ENCODE measurements around the gene SCN4B. TPM values are rescaled to one million over a fixed set of nuclear protein-coding genes. Genes with fewer than 3 reads are reported as not detected.

SCN4B gene
- polyA plus RNA-seq, 1 donor (not counting 4 experiments of a cell fraction or from before 2014, with no cell fraction given), result 7.7 TPM

DNA sequence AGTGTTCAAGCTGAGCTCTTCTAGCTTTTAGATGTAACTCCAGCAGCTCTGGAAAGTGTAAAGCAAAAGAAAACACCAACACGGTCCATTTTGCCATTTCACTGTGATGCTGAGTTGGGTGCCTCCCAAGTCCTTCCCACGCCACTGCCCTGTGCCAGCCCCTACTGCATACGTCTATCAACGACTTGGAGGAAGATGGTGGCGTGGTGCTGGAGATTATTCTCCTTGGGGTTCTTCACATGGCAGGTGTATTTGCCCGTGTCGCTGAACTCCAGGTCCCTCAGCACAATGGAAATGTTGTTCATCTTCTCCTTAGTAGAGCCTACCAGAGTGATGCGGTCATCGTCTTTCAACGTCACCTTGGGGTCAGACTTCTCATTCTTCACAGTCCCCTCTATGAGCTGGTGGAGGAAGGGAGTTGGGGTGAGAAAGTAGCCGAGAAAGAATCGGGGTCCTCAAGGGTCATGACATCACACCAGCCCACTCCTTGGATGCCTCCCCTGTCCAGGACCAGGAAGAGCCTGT, 8.9 kb downstream of the SCN4B start:
- Histone ChIP-seq H4K20me1 (ENCODE audit: control insufficient read depth, extremely low read depth, insufficient read depth, low read length) (no peaks in the 10 kb centered on the region), H3K4me2 (ENCODE audit: control insufficient read depth, extremely low read depth, insufficient read depth, low read depth, low read length) (no peak overlapping the region), H3K4me3 (ENCODE audit: control insufficient read depth in 2 of 3, extremely low read depth in 1 of 3, insufficient read depth in 2 of 3, low read depth in 1 of 3, low read length in 3 of 3) (no peak overlapping the region), H3K9me3 (ENCODE audit: control insufficient read depth, low read depth, low read length) (no peaks in the 10 kb centered on the region), H3K4me1 (ENCODE audit: control insufficient read depth, extremely low read depth, insufficient read depth, low read length) (peaks cover 31% of the 10 kb centered on the region), H3K27me3 (ENCODE audit: control insufficient read depth, extremely low read depth, insufficient read depth, low read length) (no peaks in the 10 kb centered on the region), H3K9me1 (ENCODE audit: control insufficient read depth, extremely low read depth, insufficient read depth, low read length) (no peaks in the 10 kb centered on the region), H3K36me3 (ENCODE audit: control insufficient read depth in 2 of 2, extremely low read depth in 1 of 2, insufficient read depth in 2 of 2, low read length in 2 of 2) (no peaks in the 10 kb centered on the region), H3K9ac (ENCODE audit: control insufficient read depth, extremely low read depth, insufficient read depth, low read length) (no peak overlapping the region), H3K79me2 (ENCODE audit: control insufficient read depth, insufficient read depth, low read length) (no peaks in the 10 kb centered on the region), H2AFZ (ENCODE audit: control insufficient read depth, low read length) (no peak overlapping the region), H3K27ac (ENCODE audit: control insufficient read depth, insufficient read depth, low read length) (no peak overlapping the region)
- FAIRE-seq (no peak), DNase-seq (ENCODE audit: low read depth, low spot score) (no peak)
- no peak for TF ChIP-seq EZH2 (IDR thresholded peaks at IDR 0.05; ENCODE audit: low read length)
- TF ChIP-seq, protein P1, sequence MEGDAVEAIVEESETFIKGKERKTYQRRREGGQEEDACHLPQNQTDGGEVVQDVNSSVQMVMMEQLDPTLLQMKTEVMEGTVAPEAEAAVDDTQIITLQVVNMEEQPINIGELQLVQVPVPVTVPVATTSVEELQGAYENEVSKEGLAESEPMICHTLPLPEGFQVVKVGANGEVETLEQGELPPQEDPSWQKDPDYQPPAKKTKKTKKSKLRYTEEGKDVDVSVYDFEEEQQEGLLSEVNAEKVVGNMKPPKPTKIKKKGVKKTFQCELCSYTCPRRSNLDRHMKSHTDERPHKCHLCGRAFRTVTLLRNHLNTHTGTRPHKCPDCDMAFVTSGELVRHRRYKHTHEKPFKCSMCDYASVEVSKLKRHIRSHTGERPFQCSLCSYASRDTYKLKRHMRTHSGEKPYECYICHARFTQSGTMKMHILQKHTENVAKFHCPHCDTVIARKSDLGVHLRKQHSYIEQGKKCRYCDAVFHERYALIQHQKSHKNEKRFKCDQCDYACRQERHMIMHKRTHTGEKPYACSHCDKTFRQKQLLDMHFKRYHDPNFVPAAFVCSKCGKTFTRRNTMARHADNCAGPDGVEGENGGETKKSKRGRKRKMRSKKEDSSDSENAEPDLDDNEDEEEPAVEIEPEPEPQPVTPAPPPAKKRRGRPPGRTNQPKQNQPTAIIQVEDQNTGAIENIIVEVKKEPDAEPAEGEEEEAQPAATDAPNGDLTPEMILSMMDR (optimal IDR thresholded peaks at IDR 0.05 in 1 of 3, IDR thresholded peaks at IDR 0.05 in 1 of 3, conservative IDR thresholded peaks at IDR 0.05 in 1 of 3; ENCODE audit: extremely low read depth in 1 of 3, insufficient read depth in 2 of 3, low read length in 3 of 3), result no peak
- dilution Hi-C loops (cut with MboI; ENCODE audit: extremely low pct_ligation_motif_present, low sequenced_read_pairs), result no loop called here

DNA sequence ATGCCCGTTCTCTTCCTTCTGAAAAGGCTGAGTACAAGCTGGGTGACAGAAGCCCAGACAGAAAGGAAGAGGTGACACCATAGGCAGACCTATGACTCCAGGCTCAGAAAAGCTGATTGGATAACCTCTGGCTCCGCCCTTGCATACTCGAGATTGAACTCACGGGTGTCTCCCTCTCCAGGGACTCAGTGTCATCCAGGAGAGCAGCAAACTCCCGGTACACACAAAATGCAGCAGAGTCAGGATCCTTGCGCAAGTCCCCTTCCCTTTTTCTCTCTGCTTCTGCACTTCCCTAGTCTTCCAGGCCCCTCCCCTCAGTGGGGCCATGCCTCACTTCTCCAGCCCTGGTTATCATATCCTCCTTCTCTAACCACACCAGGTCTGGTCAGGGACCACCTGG, 9.8 kb downstream of the SCN4B start:
- no peak overlapping the region for H3K4me2 ChIP-seq (ENCODE audit: control insufficient read depth, extremely low read depth, insufficient read depth, low read depth, low read length)
- no peak overlapping the region for H3K27ac ChIP-seq (ENCODE audit: control insufficient read depth, insufficient read depth, low read length)
- no peaks in the 10 kb centered on the region for H4K20me1 ChIP-seq (ENCODE audit: control insufficient read depth, extremely low read depth, insufficient read depth, low read length)
- no peaks in the 10 kb centered on the region for H3K36me3 ChIP-seq (ENCODE audit: control insufficient read depth in 2 of 2, extremely low read depth in 1 of 2, insufficient read depth in 2 of 2, low read length in 2 of 2)
- H3K9me3 ChIP-seq (ENCODE audit: control insufficient read depth, low read depth, low read length), result no peaks in the 10 kb centered on the region
- peaks cover 25% of the 10 kb centered on the region for H3K4me1 ChIP-seq (ENCODE audit: control insufficient read depth, extremely low read depth, insufficient read depth, low read length)
- DNase-seq (ENCODE audit: low read depth, low spot score) (no peak), FAIRE-seq (no peak)
- no peak overlapping the region for H3K4me3 ChIP-seq (ENCODE audit: control insufficient read depth in 2 of 3, extremely low read depth in 1 of 3, insufficient read depth in 2 of 3, low read depth in 1 of 3, low read length in 3 of 3)
- no peak overlapping the region for H2AFZ ChIP-seq (ENCODE audit: control insufficient read depth, low read length)
- no peaks in the 10 kb centered on the region for H3K79me2 ChIP-seq (ENCODE audit: control insufficient read depth, insufficient read depth, low read length)
- no peaks in the 10 kb centered on the region for H3K9me1 ChIP-seq (ENCODE audit: control insufficient read depth, extremely low read depth, insufficient read depth, low read length)
- no peak overlapping the region for H3K9ac ChIP-seq (ENCODE audit: control insufficient read depth, extremely low read depth, insufficient read depth, low read length)
- no peak for TF ChIP-seq EZH2 (IDR thresholded peaks at IDR 0.05; ENCODE audit: low read length)
- TF ChIP-seq, protein P1 (optimal IDR thresholded peaks at IDR 0.05 in 1 of 3, IDR thresholded peaks at IDR 0.05 in 1 of 3, conservative IDR thresholded peaks at IDR 0.05 in 1 of 3; ENCODE audit: extremely low read depth in 1 of 3, insufficient read depth in 2 of 3, low read length in 3 of 3), result no peak
- dilution Hi-C loops (cut with MboI; ENCODE audit: extremely low pct_ligation_motif_present, low sequenced_read_pairs), result no loop called here
- no peaks in the 10 kb centered on the region for H3K27me3 ChIP-seq (ENCODE audit: control insufficient read depth, extremely low read depth, insufficient read depth, low read length)
